Mucosa of descending colon (tissue), 3 donors: ENCODE results near the gene VRK2. TPM values are rescaled to one million over a fixed set of nuclear protein-coding genes. Genes with fewer than 3 reads are reported as not detected.

Experiments used
- ATAC-seq: fragments of 200-7000 bp; cut with Tn5 transposase; one replicate; pipeline ENCODE4 v1.9.1; 2020; ENCODE audit warnings: mild to moderate bottlenecking, moderate library complexity
- DNase-seq, 3 donors: peaks; one replicate each; pipeline ENCODE4 v3.0.0-alpha.2; 2020
- H3K36me3 ChIP-seq: fragments of 200-600 bp; one replicate; pipeline ENCODE4 v1.8.0; 2021; ENCODE audit warnings: low read depth, mild to moderate bottlenecking
- H3K4me1 ChIP-seq: fragments of 200-600 bp; one replicate; pipeline ENCODE4 v1.8.0; 2021; ENCODE audit warnings: low read depth, mild to moderate bottlenecking
- H3K4me3 ChIP-seq: fragments of 200-600 bp; one replicate; pipeline ENCODE4 v1.8.0; 2021; ENCODE audit warnings: mild to moderate bottlenecking
- H3K9me3 ChIP-seq: fragments of 200-600 bp; one replicate; pipeline ENCODE4 v1.8.0; 2021; ENCODE audit warnings: mild to moderate bottlenecking
- CTCF ChIP-seq: fragments of 200-600 bp; IDR thresholded peaks from one replicate; pipeline ENCODE4 v1.8.0; 2022; ENCODE audit warnings: antibody characterized with exemption, mild to moderate bottlenecking
- intact Hi-C, 2 donors: fragments of 100-400 bp; cut with DNase I in 1 of 2; cut with micrococcal nuclease in 1 of 2; formaldehyde crosslinking; loops; one replicate each; pipeline versions ENCODE4 v1.11.0 to v1.11.1; 2022; cut with DNase I, micrococcal nuclease
- total RNA-seq, 3 donors: library from RNA; stranded (reverse); fragmentation: NEBNext Ultra II Directional in 2 of 3; extraction: Animal tissue kit (Norgen Biotek cat#: 25700) in 2 of 3; gene quantifications; one replicate each; pipeline versions ENCODE4 v1.2.1 to v1.2.4, GENCODE V29; 2021 to 2023
- donor health status: DM: no; HTN: no; CAD: no; lungs with moderate emphysema.
- donor health status: DM: no; HTN: no; CAD: no.
- donor health status: DM: no; HTN: yes; CAD: no.

VRK2 gene
- total RNA-seq, 3 donors from 2014 or later: 20.3 to 24.0 (median 22.9) TPM

GRCh38 chr2:58063641-58064040, 17.0 kb downstream of the VRK2 start:
- no peaks in the 10 kb centered on the region for H3K9me3 ChIP-seq
- intact Hi-C loops: no loop called here
- H3K4me3 ChIP-seq: no peak overlapping the region
- no peak for TF ChIP-seq CTCF
- DNase-seq (no peak), ATAC-seq (no peak)
- H3K4me1 ChIP-seq: no peaks in the 10 kb centered on the region
- no peaks in the 10 kb centered on the region for H3K36me3 ChIP-seq

- no peaks in the 10 kb centered on the region for H3K36me3 ChIP-seq
- H3K4me1 ChIP-seq: no peaks in the 10 kb centered on the region
- H3K4me3 ChIP-seq: no peak overlapping the region
- H3K9me3 ChIP-seq: no peaks in the 10 kb centered on the region
- ATAC-seq (no peak), DNase-seq (no peak)
- intact Hi-C loops: no loop called here
- no peak for TF ChIP-seq CTCF
These were observed 17.5 kb downstream of the VRK2 start for GRCh38 chr2:58064086-58064485.

- DNase-seq: no peak
- no peak for TF ChIP-seq CTCF
- no peaks in the 10 kb centered on the region for H3K9me3 ChIP-seq
- H3K4me1 ChIP-seq: no peaks in the 10 kb centered on the region
- H3K4me3 ChIP-seq: no peak overlapping the region
- ATAC-seq: no peak
- H3K36me3 ChIP-seq: no peaks in the 10 kb centered on the region
- intact Hi-C loops: no loop called here
These were observed 18.6 kb downstream of the VRK2 start for GRCh38 chr2:58065248-58065647.

- Histone ChIP-seq H3K4me1 (no peaks in the 10 kb centered on the region), H3K9me3 (no peaks in the 10 kb centered on the region), H3K36me3 (no peaks in the 10 kb centered on the region), H3K4me3 (no peak overlapping the region)
- ATAC-seq: no peak
- TF ChIP-seq CTCF: no peak
- DNase-seq: no peak
- intact Hi-C loops: no loop called here
These were observed 20.4 kb downstream of the VRK2 start for GRCh38 chr2:58067001-58067400.

- Histone ChIP-seq H3K9me3 (no peaks in the 10 kb centered on the region), H3K4me1 (no peaks in the 10 kb centered on the region), H3K36me3 (no peaks in the 10 kb centered on the region), H3K4me3 (no peak overlapping the region)
- no peak for DNase-seq
- TF ChIP-seq CTCF: no peak
- ATAC-seq: no peak
- intact Hi-C loops: no loop called here
These were observed 24.2 kb downstream of the VRK2 start for GRCh38 chr2:58070765-58071164.

GRCh38 chr2:58072102-58072501, 25.5 kb downstream of the VRK2 start:
- ATAC-seq (no peak), DNase-seq (no peak)
- H3K4me1 ChIP-seq: no peaks in the 10 kb centered on the region
- no peak overlapping the region for H3K4me3 ChIP-seq
- no peaks in the 10 kb centered on the region for H3K9me3 ChIP-seq
- no peaks in the 10 kb centered on the region for H3K36me3 ChIP-seq
- intact Hi-C loops: no loop called here
- no peak for TF ChIP-seq CTCF
